COLO668 (cell line): ENCODE data around the gene COX6B1.
"Not testable (repeated sequence)": the region's sequence is repeated elsewhere in the genome, so short reads cannot be mapped to it uniquely, and the experiment has no call there.

ENCODE experiments used
- DNase-seq: peaks from one replicate; lab custom pipeline; 2025; ENCODE audit not compliant: unreplicated experiment; lab: John Stamatoyannopoulos, UW

COX6B1 gene

DNA sequence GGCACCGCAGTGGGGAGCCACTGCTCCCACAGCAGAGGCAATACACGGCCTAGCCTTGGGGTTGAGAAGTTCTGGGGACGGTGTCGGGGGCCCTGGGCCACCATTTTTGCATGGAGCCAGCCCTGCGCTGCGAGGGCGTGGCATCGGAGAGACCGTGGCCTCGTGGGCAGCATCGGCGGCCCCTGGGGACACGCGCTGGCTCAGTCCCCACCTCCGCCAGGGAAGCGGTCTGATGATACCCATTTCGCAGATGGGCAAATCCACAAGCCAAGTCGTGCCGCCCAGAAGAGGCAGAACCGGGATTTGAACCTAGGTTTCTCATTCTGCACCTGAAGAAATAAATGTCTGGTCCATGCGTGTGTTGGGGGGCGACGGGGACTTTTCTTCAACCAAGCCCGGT is 17.0 kb downstream of the COX6B1 start:
- DNase-seq, result no peak

- no peak for DNase-seq
Observed at GRCh38 chr19:35665604-35666003, 17.5 kb downstream of the COX6B1 start.

DNA sequence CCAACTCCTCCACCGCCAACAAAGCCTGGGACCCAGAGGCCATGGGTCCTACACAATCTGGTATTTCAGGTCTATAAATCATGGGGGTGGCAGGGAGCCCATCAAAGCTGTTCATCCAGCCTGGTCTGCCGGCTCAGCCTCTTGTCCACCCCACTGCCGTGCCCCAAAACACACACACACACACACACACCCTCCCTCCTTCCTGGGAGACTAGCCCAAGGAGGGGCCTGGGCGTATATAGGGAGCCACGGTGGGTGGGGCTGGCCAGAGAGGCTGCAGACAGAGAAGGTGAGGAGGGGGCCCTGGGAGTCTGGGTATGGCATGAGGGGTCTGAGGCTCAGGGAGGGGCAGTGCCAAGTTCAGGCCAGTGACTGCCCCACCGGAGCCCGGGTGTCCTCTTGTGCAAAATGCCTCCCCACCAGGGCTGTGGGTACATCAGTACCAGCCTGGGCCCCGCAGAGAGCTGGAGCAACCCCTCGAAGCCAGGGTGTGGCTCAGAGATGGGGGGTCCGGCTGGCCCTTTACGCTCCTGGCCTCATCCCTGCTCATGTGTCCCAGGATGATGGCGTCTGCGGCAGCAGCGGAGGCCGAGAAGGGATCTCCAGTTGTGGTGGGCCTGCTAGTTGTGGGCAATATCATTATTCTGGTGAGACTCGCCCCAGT is 18.3 kb downstream of the COX6B1 start, which contains the start of gene UPK1A:
Gene UPK1A (plus strand): TSS at position 267 of the 663 bp plus-strand sequence. CDS start 296 bp downstream, at position 563.
- DNase-seq, result no peak

DNA sequence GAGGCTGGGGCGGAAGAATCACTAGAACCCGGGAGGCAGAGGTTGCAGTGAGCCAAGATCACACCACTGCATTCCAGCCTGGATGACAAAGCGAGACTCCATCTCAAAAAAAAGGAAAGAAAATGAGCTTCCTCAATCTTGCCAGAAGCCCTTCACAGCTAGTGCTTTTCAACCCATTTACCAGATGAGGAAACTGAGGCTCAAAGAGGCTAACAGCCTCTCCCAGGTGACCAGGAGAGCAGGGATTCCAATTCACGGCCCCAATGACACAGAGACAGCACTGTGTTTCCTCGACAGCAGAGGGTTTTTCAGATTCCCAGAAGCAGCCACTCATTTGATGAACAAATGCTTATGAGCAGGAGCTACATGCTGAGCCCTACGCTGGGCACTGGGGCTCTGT is 21.4 kb downstream of the COX6B1 start:
- no peak for DNase-seq

DNA sequence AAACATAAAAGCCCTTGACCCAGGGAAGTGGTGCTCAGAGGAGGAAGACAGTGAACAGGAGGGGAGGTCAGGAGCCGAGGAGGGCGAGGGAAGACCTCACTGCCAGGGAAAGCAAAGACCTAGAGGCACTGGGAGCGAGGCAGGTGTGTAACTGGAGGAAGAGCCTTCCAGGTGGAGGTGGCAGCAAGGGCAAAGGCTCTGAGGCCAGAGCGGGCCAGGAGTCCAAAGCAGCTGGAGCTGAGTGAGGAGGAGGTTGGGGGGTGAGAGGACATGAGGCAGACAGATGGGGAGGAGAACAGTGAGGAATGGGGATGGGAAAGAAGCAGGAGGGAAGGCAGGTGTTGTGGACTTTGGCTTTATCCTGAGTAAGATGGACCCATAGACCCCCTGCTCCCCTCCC is 21.9 kb downstream of the COX6B1 start:
- DNase-seq, result no peak

- DNase-seq, result no peak
Observed at GRCh38 chr19:35670686-35671085, 22.6 kb downstream of the COX6B1 start.

GRCh38 chr19:35671818-35672217 is 23.7 kb downstream of the COX6B1 start:
- no peak for DNase-seq

DNA sequence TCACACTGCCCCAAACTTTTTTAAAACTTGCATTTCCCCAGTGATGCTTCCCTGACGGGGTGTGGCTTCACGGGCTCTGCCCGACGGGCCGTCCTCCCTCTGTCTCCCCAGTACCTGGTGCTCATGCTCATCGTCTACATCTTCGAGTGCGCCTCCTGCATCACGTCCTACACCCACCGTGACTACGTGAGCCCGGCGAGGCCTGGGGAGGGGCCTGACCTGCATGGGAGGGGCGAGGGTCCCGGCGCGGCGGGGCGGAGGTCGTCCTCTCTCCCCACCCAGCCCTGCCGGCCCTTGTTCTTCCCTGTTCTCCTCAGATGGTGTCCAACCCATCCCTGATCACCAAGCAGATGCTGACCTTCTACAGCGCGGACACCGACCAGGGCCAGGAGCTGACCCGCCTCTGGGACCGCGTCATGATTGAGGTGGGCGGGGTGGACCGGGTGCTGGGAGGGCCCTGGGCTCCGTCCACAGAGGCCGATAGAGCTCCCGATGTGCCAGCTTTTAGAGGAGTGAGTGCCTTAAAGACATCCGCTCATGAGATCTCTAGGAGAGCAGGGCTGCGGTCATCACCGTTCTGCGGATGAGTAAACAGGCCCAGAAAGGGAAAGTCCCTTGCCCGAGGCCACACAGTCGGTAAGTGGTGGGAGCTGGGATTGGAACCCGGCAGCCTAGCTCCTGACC is 25.1 kb downstream of the COX6B1 start:
- DNase-seq, result peak; percentile 26

- no peak for DNase-seq
Observed at GRCh38 chr19:35675589-35676140, 27.5 kb downstream of the COX6B1 start.

DNA sequence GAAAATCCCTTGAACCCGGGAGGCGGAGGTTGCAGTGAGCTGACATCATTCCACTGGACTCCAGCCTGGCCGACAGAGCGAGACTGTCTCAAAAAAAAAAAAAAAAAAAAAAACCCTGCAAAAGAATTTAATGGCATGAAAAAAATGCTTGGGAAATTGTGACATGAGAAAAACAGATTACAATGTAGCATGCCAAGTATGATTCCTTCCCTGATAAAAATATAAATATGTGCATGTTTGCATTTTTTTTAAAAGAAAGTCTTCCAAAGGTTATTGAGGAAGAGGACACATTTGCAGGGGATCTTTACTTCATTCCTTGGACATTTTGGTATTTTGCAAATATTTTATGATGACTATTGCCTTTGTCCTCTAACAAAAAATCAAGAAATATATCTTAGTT is 41.7 kb downstream of the COX6B1 start:
- no peak for DNase-seq

DNA sequence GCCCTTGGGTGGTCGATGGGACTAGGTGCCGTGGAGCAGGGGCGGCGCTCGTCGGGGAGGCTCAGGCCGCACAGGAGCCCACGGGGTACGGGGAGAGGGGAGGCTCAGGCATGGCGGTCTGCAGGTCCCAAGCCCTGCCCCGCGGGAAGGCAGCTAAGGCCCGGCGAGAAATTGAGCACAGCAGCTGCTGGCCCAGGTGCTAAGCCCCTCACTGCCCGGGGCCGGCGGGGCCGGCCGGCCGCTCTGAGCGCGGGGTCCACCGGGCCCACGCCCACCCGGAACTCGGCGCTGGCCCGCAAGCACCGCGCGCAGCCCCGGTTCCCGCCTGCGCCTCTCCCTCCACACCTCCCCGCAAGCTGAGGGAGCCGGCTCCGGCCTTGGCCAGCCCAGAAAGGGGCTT is 43.0 kb downstream of the COX6B1 start:
- not testable (repeated sequence) for DNase-seq

DNA sequence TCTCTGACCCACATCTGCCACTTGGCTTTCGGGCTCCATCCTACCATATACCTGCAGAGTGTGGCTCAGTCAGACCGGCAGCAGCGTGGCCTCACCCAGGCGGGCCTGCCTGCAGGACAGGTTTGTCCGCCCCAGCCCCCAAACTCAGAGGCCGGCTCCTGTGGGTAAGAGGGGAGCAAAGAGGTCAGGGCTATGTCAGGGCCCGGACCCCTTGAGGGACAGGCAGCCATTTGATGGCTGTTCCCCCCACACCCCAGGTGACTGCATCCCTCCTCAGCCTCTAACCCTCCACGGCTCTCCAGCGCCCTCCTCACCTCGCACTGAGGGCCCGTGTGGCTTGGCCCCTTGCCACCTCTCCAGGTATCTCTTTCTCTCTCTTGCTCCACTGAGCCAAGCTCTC is 43.9 kb downstream of the COX6B1 start:
- peak; percentile 8 for DNase-seq

DNA sequence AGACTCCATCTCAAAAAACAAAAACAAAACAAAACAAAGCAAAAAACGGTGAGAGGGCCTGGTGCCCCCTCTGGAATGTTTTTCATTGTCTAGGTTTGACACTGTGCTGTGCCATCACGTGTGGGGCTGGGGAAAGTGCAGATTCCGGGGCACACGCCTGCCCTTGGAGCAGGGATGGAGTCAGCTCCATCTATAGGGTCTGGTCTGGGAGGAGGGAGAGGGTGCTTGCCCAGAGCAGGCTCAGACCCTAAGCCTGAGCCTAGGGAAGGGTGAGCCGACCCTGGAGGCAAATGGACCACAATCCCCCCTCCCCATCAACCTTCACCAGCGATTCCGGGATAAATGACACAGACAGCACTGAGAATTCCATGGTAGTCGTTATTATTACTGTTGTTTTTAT is 45.3 kb downstream of the COX6B1 start:
- no peak for DNase-seq

- DNase-seq, result peak; percentile 87
Observed at GRCh38 chr19:35693835-35694599, 45.9 kb downstream of the COX6B1 start.

DNA sequence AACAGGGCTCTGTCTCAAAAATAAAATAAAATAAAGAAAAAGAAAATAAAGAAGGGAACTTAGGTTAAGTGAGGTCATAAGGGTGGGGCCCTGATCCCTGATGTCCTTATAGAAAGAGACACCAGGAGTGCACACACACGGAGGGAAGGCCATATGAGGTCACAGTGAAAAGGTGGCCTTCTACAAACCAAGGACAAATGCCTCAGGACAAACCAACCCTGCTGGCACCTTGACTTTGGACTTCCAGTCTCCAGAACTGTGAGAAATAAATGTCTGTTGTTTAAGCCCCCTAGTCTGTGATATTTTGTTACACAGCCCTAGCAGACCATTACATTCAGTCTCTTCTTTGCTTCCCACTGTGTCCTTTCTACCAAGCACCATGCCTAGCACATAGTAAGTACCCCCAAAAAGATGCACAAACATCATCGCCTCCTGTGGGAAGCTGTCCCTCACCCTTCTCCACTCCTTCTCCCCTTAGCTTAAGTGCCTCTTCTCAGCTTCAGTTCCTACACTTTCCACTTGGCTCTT is 47.8 kb downstream of the COX6B1 start:
- DNase-seq, result no peak

- no peak for DNase-seq
Observed at GRCh38 chr19:35696835-35697234, 48.7 kb downstream of the COX6B1 start.

- peak; percentile 94 for DNase-seq
Observed at GRCh38 chr19:35702223-35703012, 54.3 kb downstream of the COX6B1 start.

- DNase-seq, result no peak
Observed at GRCh38 chr19:35703343-35703742, 55.2 kb downstream of the COX6B1 start.

DNA sequence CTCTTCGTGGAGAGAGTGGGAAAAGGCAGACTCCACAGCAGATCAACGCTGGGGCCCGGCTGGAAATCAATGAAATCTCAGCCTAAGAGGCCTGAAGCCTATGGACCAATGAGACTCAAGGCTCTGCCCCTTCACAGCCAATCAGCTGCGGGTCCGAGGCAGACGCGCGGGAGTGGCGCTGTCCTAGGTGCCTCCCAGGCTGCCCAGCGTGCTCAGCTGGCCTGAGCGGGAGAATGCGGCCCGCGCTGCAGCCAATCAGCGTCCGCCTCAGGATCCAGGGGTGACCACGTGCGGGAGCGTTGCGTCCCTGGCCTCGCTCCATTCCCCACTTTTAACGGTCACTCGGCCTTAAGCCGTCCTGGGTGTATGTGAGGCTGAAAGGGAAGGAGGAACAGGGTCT is 56.1 kb downstream of the COX6B1 start, which contains the start of gene ZBTB32:
Gene ZBTB32 (plus strand): TSS at position 341 of the 400 bp plus-strand sequence. CDS start 10,069 bp downstream, outside the sequence.
- peak; percentile 29 for DNase-seq
